ENCODE results near the gene RIN3.

Gene RIN3

DNA sequence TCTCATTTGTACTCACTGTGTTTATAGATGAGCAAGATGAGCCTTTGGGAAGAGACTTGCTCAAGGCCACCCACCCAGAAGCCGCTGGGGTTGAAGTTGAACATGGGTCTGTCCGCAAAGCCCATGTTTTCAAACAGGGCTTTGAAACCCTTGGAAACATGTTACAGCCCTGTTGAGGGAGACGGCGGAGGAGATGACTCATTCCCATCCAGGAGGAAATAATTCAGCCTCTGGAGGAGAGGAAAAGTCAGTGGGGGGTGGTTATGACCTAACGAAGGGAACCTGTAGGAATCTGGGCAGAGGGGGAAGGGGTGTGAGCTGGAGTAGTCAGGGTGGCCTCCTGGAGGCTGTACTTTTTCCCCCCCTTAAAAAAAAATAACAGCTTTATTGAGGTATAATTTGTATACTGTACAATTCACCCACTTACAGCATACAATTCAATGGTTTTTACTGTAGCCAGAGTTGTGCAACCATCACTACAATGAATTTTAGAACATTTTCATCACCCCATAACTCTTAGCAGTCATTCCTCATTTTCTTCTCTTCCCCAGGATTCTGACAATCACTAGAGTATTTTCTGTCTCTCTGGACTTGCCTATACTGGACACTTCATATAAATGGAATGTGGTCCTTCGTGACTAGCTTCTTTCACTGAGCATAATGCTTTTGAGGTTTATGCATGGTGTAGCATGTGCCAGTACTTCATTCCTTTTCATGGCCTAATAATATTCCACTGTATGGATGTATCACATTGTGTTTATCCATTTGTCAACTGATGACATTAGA, 1.9 kb upstream of the RIN3 start:
- peak; percentile 59 for DNase-seq

DNA sequence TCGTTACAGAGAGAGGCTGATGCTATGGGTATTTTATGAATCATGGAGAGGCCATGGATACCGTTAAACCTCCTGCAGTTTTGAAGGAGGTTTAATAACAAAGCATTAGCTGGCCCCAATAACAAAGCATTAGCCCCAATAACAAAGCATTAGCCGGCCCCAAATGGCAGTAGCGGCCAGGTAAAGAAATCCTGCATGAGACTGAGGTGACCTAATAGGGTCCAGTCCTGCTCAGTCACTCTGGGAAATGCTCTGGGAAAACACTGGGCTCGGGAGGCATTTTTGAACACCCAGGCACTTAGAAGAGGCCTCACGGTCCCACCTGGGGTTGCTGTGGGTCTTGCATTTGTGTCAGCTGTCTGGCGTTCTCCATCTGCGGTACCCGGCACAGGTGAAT, 776 bp upstream of the RIN3 start:
- no peak for DNase-seq

DNA sequence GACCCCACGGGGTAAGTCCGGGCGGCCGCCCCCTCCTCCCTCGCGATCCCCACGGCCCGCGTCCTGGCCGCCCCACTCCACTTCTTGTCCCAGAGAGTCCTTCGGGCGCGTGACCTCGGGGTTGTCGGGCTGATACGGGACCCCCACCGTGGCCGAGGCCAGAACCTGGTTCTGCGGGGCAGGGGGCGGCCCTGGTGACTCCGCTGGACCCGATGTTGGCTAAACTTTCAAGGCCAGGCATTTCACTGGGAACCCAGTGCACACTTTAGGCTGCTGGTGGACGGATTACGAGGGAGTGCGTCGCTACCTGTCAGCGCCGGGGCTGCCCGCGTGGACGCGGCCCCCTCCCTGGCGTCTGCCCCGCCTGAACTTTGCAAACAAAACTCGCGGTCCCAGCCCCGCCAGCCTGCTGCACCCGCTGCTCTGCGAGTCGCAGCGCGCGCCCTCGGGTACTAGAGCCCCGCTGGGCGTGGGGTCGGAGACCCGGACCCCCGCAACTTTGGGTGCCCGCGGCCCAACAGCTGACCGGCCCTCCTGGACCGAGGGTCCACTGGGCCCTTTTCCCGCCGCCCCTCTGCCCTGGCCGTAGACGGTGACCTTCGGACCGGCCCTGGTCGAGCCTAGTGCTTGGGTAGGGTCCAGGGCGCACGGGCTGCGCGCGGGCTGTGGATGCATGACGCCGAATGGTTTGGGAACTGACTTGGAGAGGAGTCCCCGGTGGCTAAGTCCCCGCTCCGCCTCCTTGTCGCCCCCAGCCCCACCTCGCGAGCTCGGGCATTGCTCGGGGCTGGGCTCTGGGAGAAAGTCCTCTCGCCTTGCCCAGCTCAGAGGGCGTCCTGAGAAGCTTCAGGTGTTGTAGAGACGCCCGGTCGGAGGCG, 624 bp downstream of the RIN3 start:
- no peak for DNase-seq

DNA sequence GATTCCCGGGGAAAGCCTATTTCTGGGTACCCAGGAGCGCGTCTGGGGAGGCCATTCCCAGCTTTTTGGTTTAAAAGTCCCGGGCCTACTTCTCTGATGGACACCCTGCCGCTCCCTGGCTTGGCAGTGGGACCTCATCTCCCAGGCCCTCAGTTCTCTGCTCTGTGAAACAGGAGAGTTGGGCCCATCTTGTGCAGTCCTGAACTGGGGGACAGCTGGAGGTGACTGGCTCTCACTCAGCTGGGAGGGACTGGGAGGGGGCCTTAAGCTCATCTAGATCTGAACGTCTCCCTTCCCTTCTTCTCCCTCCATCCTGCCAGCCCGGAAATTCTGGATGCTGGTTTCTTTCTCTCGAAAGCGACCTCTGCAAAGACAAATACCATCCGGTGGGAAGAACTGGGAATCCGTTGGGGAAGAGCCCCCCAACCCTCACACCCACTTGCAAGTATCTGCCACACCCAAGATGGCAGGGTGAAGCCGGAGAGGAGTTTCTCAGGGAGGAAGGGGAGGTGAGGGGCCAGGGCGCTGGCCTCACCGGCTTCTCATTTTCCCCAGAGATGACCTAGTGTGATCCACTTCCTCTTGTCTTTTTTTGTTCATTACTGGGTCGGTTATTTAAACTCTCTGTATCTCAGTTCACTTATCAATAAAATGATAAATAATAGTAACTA, 1.4 kb downstream of the RIN3 start:
- no peak for DNase-seq

DNA sequence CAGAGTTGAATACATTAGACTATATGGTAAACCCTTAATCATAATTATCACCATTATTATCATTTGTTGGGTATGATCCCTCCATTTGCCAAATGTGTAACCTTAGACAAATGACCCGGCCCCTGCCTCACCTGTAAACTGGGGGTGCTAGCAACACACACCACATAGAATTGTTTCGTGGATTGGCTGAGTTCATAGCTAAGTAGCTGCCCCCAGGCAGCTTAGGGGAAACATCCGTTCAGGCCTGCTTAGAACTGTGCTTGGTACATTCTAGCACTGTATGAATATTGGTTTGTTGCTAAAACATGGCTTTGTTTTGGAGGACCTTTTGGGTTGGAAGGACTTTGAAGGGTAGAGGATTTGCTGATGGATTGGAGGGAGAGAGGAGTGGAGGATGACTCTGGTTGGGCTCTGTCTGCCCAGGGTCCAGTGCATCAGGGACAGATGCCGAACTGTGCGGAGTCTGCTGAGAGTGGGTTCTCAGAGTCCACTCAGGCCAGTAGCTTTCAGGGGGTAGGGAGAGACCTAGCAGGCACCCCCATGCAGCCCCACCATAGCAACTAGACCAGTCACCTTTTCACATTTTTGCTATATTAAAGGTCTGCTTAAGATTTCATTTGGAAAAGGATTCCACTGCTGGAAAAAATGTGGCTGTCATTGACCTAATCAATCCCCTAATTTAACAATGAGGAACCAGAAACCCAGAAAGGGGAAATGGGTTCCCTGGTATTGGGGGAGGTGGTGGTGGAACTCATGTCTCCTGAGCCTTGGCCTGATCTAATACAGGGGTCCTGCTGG, 2.2 kb downstream of the RIN3 start:
- DNase-seq = no peak

DNA sequence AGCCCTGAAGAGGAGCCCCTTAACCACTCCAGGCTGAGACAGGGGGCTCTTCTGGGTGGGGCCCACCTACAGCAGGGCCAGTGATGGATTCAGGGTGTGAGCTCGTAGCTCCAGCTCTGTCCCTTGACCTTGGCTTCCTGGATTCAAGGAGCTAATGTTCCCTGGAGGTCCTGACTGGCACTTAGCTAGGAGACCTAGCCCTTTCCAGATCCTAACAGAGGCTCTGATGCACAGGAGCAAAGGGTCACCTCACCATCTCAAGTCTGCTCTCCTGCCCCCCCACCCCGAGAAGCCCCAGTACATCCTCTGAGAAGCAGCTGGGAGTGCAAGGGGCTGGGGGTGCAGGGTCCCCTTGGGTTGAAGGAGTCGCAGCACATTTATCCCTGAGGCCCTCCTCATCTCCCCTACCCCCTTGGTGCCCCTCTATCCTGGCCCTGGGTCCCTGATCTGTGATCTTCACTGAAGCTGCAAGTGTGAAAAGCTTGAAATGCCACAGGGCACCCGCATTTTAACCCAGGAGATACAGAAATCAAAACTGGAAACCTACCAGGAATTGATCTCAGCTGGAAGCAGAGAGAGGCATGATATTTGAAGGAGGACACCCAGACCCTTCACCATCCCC, 2.9 kb downstream of the RIN3 start:
- DNase-seq = no peak

DNA sequence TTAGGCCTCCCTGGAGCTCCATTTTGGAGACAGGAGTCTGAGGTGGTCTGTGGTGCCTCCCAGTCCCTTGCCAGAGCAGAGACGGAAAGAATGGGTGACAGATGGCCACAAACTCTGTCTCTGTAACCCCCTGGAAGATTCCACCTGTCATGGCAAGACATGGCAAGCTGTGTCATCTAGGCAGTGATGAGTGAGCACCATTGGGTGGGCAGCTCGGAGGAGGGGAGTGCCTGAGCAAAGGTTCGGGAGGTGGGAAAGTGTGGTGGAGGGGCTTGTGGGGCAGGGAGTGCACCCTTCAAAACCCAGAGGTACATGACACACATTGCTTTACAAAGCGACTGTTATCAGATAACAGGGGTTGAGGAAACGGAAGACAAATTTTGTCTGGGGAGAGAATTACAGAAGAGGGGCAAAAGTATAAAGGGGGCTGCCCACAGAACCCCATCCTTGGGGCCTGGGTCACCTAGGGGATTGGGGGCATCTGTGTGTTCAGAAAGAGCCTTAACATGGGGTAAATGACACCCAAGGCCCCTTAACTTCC, 3.5 kb downstream of the RIN3 start:
- no peak for DNase-seq

DNA sequence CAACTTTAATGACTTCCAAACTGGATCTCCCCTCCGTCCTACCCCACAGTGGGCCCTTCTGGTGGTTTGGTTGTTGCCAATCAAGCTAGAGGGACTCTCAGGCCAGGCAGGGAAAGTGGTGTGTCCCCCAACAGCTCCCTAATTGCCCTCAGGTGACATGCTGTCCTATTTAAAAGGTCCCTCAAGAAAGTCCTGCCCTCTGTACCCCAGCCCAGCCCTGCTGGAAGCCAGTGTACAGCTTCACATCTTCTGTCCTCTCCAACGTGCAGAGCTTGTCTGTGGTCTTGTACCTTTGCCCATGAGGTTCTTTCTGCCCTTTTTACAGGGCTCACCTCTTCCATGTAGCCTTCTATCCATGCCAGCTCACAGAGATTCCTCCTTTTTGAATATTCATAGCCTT, 4.2 kb downstream of the RIN3 start:
- no peak for DNase-seq

DNA sequence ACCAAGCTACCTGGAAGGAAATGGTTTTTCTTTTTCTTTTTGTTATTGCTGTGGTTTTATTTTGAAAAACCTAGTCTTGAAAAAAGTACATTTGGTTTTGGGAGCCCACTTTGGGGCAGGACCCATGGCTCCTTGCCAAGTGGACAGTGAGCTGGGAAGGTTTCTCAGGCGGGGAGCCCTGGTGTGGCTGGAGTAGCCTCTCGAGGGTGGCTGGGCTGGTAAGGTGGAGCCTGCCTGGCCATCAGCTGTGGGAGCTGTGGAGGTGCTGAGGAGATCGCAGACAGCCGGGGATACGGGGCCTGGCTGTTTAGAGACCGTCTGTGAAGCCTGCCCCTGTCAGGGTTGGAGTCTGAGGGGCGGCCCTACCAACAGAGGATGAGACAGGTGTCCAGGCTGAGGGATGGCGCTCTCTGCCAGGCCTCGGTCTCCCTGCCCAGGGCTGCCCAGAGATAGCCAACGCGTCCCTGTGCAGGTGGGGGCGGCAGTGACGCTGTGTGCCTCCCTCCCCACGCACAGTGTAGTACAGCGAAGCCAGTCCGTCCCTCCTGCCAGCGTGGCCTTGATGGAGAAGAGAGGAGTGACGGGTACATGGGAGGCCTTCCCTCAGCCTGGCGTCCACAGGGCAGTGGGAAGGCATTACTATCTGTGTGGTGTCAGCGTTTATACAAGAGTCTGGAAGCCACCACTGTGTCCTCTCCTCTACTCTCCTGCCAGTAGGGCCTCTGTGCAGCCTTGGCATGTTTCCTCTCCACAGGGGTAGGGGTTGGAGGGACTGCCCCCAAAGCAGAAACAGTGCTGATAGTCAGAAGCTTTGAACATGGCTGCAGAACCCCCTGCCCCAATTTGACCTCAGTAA, 5.9 kb downstream of the RIN3 start:
- no peak for DNase-seq

DNA sequence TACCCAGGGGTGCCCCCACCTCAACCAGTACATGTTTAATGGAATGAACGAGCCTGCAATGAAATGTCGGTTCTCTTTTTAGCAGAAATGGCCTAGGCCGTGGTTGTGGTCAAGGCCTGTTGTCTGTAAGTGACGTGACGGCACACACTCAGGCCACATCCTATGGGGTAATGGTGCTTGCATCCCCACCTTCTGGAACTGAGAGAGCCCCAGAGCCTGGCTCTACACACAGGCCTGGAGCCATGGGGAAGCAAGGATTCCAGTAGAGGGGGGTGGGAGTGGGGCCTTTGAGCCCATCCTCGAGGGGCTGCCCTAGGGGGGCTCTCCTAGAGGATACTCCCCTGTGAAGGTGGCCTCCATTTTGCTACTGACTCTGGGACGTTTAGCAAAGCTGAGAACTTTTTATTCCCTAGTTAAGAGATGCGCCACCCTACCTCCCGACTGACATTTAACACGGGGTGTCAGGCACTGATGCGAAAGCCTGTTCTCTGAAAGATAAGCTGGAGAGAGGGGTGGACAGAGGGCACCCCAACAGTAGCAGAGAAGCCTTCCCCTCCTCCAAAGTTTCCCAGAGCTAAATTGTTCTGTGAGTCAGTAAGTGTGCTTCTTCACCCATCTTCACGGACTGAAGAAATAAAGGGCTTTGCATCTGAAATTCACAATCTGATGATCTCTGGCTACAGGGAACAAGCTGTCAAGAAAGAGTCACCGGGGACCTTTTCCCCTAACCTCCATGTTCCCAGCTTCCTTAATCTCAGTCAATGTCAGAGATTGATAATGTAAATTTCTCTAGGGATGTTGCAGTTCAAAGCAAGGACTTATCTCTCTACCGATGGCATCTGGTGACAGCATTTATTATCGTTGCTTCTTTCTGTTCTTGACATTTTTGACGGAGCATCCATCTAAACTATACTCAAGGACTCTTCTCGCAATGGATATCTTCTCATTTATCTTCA, 6.8 kb downstream of the RIN3 start:
- no peak for DNase-seq

DNA sequence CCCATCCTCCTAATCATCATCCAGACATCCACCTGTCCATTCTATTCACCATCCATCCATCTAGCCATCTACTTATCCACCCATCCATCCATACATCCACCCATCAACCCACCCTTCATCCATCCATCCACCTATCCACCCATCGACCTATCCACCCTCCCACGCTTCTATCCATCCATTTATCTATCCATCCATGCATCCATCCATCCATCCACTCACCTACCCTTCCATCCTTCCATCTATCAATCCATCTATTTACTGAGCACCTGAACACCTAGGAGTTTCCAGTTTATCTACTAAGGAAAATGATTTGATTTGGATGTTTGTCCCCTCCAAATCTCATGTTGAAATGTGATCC, 7.5 kb downstream of the RIN3 start:
- no peak for DNase-seq

DNA sequence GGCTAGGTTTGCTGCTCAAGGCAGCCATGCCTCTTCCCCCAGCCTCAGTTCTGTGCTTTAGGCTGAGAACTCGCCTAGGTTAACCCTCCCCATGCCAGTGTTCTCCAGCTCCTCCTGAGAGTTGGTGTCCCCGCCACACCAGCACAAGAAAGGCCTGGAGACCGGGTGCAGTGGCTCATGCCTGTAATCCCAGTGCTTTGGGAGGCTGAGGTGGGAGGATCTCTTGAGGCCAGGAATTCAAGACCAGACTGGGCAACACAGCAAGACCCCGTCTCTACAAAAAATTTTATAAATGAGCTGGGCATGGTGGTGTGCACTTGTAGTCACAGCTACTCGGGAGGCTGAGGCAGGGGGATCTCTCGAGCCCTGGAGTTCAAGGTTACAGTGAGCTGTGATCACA, 10.2 kb downstream of the RIN3 start:
- DNase-seq = no peak

DNA sequence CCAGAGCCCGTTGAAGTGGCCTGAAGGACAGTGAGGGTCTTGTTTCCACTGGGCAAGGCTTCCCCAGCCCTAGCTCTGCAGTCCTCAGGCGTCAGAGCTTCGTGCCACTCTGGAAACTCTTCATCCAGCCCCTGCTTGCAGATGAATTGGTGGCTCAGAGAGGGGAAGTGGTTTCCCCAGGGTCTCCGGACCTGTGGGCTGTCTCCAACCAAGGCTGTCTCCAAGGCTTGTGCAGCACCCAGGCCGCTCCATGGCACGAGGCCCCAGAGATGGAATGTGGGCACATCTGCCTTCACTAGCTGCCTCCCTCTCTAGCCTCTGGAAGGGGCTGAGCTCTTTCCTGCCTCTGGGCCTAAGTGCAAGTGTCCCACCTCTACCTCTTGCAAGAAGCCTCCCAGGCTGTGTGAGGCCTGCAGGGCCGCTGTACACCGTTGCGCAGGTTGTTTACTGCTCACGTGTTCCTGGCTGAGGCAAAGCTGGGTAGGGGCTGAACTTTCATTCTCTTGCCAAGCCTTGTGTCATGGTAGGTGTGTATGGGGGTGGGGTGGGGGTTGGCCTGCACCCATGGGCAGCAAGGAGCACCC, 11.1 kb downstream of the RIN3 start:
- DNase-seq = no peak

DNA sequence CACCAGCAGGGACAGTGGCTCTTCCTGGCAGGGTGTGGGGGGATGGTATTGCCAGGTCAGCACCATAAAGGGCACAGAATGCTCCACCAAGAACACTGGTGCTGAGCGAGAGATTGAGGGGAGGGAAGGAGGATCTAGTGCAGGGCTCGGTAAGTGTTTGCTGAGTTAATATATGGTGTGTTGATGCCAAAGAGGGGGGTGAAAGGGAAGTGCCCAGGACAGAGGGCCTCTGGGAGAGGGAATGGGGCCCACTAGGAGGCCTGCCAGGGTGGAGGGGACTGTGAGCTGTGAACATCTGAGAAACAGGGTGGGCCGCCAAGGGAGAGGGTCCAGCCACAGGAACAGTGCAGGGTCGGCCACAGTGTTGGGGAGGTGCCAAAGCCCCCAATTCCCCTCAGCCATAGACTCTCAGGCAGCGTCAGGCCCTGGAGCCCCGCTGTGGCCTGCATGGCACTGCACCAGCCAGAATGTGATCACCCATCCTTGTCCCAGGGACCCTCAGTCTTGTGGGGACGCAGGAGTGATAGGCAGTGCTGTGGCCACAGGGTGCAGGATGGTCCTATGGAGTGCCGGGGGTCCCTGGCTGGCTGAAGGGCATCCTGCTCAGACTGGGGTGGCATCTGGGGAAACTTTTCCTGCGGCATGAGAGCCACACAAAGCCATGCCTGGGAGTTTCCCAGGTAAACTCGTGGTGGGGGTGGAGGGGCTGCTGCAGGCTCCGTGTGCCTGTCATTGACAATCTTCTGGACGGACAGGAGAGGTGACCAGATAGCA, 11.9 kb downstream of the RIN3 start:
- DNase-seq = no peak

DNA sequence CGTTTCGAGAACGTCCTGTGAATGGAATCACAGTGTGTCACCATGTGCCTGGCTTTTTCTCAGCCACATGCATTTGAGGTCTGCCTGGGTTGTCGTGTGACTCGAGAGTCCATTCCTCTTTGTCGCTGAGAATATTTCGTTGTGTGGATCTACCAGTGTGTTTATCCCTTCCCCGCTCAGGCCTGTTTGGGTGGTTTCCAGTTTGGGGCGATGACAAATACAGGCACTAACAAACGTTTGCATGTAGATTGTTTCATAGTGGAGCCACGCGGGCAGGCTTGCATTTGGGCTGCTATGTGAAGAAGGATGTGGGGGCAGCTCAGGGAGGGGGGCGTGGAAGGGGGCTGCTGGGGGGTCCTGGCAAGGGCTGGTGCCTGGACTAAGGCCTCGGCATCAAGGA, 14.1 kb downstream of the RIN3 start:
- DNase-seq = no peak

DNA sequence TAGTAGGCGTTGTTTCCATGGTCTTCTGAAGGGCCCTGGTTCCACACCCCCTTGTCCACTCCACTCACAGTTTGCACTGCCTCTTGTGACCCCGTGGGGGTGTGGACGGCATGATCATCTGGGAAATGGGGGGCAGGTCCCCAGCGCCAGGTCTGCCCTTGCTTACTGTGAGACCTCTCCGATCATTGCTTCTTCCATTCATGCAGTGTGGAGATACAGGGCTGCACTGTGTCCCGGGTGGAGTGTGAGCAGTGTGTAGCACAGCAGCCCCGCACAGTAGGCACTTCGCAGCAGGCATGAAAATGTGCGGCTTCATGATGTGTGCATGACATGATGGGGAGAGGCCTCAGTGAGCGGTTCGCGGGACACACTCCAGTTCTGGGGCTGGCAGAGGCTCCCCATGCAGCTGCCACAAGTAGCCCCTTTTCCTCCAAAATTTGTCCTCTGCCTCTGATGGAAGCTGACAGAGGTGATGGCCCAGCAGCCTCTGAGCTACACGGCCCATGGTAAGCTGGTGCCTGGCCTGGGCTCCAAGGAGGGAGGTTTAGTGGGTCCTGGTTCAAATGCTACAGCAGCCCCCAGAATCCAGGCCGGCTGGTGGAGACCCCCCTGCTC, 15.0 kb downstream of the RIN3 start:
- no peak for DNase-seq

DNA sequence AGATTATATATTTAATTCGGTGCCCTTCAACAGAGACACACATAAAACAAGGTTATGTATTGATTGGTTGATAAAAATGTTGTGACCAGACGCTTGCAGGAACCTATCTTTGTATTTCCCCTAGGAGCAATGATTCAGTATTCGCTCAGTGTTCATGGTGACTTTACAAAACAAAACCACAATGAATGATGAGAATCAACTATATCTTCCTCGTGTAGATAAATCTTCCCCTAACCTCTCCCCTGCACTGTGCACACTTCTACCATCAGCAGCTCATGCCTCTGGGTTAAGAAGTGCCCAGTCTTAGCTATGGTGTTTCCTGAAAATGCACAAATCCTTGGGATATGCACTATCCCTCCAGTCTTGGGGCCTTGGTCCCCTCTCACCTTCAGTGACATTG, 16.3 kb downstream of the RIN3 start:
- no peak for DNase-seq

DNA sequence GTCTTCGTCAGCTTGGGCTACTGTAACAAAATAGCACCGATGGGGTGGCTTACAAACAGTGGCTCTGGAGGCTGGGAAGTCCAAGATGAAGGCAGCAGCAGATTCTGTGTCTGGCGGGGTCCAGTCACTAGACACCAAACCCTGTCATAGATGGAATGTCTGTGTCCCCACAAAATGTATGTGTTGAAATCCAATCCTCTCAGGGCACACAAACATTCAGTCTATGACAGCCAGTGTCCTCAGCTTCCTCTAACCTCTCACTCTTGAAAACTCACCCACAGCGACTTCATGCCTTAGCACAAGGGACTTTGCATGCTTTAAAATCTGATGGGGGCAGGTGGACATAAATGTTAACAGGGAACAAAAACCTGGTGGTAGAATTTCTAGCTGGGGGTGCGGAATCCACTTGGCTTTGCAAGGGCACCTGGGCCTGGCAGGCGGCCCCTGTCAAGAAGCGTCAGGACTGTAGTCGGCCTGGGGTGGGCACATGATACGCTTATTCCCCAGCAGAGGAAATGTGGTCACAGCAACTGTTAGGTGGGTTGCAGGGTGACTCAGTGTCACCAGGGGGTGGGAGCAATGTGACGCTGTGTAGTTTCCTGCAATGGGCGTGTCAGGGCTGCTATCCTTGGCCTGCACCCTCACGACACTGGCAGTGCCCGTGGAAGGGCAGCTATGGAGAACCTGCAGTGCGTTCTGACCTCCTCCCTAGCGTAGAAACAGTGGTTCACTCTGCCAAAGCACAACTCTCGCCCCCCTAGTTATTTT, 17.7 kb downstream of the RIN3 start:
- DNase-seq = no peak

Measured in NCI-H69 (cell line).